GM21515 (cell line): Measurements from ENCODE around the gene CTNND2.

Experiments used
- ATAC-seq: cut with Tn5 transposase; IDR thresholded peaks from one replicate; pipeline ENCODE4 v1.9.1; 2021; ENCODE audit not compliant: unreplicated experiment

The CTNND2 gene

DNA sequence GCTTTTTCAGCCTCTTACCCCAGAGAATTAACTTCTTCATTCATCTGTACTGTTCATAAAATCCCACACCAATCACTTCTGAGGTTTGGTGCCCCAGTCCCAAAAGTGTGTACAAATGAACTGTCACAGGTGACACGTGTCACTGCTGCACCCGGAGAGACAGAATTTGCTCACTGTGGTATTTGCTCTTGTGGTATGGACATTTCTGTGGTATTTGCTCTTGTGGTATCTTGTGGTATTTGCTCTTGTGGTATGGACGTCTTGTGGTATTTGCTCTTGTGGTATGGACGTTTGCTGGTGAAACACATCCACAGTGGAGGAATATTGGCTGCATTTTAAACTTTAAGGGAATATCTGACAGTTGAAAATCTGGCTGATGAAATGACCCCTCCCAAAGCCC, 928.3 kb downstream of the CTNND2 start:
- no peak for ATAC-seq

GRCh38 chr5:10974850-10975249, 929.4 kb downstream of the CTNND2 start:
- no peak for ATAC-seq

DNA sequence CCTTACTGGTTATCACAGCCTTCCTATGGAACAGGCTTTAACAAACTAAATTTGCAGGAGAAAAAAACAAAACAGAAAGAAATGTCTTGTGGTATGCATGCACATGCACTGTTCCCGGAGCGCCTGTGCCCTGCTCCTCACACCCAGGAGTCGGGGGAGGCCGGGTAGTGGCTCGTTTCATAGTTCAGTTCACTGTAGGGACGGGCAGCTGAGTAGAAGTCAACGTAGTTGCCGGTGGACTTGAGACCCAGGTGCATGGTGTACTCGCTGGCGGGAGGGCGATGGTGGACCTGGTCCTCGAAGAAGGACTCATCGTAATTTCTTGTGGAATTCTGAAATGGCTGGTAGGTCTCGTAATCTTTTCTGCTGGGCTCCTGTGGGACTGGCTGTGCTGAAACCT, 930.9 kb downstream of the CTNND2 start:
- ATAC-seq, result no peak

- ATAC-seq, result no peak
Measured at GRCh38 chr5:10969684-10970180, 934.5 kb downstream of the CTNND2 start.

- no peak for ATAC-seq
Measured at GRCh38 chr5:10964806-10965205, 939.4 kb downstream of the CTNND2 start.

GRCh38 chr5:10958728-10959127, 945.5 kb downstream of the CTNND2 start:
- no peak for ATAC-seq

DNA sequence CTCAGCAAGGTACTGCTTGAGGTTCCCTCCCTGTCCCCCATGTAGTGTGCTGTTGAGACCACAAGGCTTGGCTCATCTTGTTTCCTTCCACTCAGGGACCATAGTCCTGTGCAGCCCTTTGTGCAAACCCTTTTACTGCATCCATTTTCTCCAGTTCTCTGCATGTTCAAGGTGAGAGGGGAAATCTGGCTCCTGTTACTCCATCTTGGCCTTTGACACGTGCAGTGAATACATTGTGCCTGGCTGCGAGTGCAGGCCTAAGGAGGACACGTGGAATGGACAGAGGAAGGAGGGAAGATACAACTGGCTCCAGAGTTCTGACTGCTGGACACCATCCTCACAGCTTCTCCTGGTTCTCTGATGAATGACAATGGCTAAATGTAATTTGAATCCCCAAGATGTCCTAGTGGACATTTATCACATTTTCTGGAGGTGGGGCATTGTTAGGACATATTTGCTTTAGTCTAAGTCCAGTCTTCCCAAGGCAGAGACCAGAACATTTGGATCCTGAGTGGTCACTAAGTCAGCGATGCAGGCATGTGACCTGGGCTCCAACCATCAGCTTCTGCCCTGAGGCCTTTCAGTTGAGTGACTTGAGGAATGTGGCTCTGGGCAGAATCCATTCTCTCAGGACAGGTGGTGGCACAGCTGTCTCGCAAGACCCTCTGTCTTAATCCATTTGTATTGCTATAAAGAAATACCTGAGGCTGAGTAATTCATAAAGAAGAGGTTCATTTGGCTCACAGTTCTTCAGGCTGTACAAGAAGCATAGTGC, 954.2 kb downstream of the CTNND2 start:
- ATAC-seq, result no peak

DNA sequence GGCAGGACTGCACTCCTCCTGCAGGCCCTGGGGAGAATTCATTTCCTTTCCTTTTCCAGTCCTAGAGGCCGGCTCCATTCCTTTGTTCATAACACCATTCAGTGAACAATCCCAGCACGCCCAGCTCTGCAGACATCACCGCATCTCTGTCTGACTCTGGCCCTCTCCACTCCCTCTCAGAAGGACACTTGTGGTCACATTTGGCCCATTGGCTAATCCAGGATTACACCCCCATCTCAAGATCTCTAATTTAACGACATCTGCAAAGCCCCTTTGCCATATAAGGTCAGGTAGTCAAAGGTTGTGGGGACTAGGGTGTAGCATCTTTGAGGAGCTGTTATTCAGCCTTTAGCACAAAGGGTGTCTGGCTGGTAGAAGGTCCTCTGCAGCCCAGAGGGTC, 958.2 kb downstream of the CTNND2 start:
- no peak for ATAC-seq

DNA sequence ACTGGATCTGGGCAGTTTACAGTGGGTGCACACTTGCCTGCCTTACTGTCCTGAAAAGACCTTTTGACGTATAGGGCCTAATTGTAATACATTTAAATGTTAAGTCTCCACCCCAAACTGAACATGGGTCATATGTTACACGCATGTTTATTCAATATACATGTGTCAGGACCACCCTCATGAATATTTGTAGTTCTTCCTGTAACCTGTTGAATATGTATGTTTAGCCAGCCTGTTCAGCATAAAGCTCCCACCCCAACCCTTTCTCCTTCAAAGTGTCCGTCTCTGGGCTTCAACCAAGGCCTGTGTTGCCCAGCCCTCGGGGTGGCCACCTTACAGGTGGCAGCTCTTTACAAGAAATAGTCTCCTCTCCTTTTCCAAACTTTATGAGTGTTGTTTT, 962.3 kb downstream of the CTNND2 start:
- no peak for ATAC-seq

GRCh38 chr5:10936081-10936855, 968.0 kb downstream of the CTNND2 start:
- ATAC-seq, result no peak

- ATAC-seq, result no peak
Measured at GRCh38 chr5:10935536-10935935, 968.7 kb downstream of the CTNND2 start.

- no peak for ATAC-seq
Measured at GRCh38 chr5:10934783-10935355, 969.4 kb downstream of the CTNND2 start.

GRCh38 chr5:10933121-10933520, 971.1 kb downstream of the CTNND2 start:
- ATAC-seq, result no peak

- ATAC-seq, result no peak
Measured at GRCh38 chr5:10932426-10932825, 971.8 kb downstream of the CTNND2 start.

GRCh38 chr5:10927608-10928007, 976.6 kb downstream of the CTNND2 start:
- ATAC-seq, result no peak

DNA sequence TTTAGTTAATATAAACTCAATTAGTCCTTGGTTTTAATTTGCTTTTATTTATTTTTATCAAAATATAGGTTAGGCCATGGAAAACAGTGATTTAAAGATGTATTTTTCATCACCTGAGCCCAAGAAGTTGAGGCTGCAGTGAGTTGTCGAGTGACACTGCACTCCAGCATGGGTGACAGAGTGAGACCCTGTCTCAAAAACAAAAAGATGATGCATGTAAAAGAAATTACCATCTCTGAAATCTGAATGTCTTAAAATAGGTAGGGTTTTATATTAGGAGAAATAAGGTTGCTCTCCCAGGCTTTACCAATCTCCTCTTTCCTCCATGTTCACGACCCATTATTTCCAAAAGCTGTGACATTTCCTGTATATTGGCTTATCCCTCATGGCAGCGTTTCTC, 980.9 kb downstream of the CTNND2 start:
- no peak for ATAC-seq
